Measurements from ENCODE around the gene LHFPL3.

GRCh38 chr7:104408371-104408770 lies 80.0 kb downstream of the LHFPL3 start:
- TF ChIP-seq CTCF (conservative IDR thresholded peaks at IDR 0.05; ENCODE audit: low read depth in 2 of 2) (no peak), POLR2AphosphoS5 (IDR thresholded peaks at IDR 0.05; ENCODE audit: low read depth) (no peak), EZH2 (IDR thresholded peaks at IDR 0.05; ENCODE audit: low read depth, unreplicated experiment) (no peak)
